22Rv1 (cell line): ENCODE results near the gene IFITM10.

ENCODE experiments used
- H3K27ac ChIP-seq: fragments of 450-650 bp; 2 replicates; pipeline ENCODE4 v1.5.1; 2017
- ZFX ChIP-seq: fragments of 450-650 bp; IDR thresholded peaks from 2 replicates; pipeline ENCODE4 v1.6.1; 2017; ENCODE audit warnings: antibody characterized with exemption, borderline replicate concordance
- TF ChIP-seq, protein P1 (sequence below): fragments of 450-650 bp; IDR thresholded peaks from 2 replicates; pipeline ENCODE4 v1.5.1; 2017; ENCODE audit warnings: mild to moderate bottlenecking

IFITM10 gene

DNA sequence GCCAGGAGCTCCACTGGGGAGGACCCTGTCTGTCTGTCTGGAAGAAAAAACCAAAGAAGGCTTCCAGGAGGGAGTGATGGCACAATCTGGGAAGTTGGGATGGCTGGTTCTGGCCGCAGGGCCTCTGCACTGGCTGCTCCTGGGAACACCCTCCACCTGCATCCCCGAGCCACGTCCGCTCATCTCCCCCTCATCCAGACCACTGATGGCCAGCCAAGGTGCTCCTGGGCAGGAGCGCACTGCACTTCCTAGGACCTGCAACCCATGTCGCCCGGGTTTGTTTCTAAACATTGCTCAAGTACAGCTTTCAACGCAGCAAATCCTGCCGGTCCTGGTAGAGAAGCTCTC is 4.9 kb upstream of the IFITM10 start:
- H3K27ac ChIP-seq: no peak overlapping the region
- no peak for TF ChIP-seq ZFX
- TF ChIP-seq, protein P1, sequence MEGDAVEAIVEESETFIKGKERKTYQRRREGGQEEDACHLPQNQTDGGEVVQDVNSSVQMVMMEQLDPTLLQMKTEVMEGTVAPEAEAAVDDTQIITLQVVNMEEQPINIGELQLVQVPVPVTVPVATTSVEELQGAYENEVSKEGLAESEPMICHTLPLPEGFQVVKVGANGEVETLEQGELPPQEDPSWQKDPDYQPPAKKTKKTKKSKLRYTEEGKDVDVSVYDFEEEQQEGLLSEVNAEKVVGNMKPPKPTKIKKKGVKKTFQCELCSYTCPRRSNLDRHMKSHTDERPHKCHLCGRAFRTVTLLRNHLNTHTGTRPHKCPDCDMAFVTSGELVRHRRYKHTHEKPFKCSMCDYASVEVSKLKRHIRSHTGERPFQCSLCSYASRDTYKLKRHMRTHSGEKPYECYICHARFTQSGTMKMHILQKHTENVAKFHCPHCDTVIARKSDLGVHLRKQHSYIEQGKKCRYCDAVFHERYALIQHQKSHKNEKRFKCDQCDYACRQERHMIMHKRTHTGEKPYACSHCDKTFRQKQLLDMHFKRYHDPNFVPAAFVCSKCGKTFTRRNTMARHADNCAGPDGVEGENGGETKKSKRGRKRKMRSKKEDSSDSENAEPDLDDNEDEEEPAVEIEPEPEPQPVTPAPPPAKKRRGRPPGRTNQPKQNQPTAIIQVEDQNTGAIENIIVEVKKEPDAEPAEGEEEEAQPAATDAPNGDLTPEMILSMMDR: no peak

DNA sequence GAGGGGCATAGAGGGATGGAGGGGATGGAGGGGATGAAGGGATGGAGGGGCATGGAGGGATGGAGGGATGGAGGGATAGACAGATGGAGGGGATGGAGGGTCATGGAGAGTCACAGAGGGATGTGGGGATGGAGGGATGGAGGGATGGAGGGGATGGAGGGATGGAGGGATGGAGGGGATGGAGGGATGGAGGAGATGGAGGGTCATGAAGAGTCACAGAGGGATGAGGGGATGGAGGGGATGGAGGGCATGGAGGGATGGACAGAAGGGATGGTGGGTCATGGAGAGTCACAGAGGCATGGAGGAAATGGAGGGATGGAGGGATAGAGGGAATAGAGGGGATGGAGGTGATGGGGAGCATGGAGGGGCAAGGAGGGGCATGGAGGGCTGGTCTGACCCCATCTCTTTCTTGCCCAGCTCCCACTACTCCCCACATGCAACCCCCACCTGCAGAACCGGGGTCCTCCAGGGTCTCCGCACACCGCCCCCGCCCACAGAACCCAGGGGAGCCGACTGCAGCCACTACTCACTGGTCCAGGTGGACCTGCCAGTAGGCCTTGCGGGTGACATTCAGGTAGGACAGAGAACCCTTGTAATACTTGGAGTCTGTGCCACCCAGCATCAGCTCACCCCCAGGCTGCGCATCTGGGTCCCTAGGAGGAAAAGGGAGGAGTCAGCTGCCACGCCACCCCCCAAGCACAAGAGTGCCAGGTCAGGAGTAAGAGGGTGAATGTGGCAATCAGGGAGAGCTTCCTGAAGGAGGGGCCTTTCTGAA is 4.2 kb upstream of the IFITM10 start:
- TF ChIP-seq ZFX: no peak
- TF ChIP-seq, protein P1: no peak
- no peak overlapping the region for H3K27ac ChIP-seq

- TF ChIP-seq, protein P1: no peak
- no peak for TF ChIP-seq ZFX
- H3K27ac ChIP-seq: no peak overlapping the region
Observed at GRCh38 chr11:1753929-1754305, 3.5 kb upstream of the IFITM10 start.

GRCh38 chr11:1753229-1753928 is 3.0 kb upstream of the IFITM10 start:
- TF ChIP-seq, protein P1: no peak
- TF ChIP-seq ZFX: no peak

GRCh38 chr11:1752907-1753228 is 2.5 kb upstream of the IFITM10 start:
- TF ChIP-seq ZFX: no peak
- TF ChIP-seq, protein P1: no peak
- H3K27ac ChIP-seq: no peak overlapping the region

More at GRCh38 chr11:1753229-1753928, 3.0 kb upstream of the IFITM10 start:
- H3K27ac ChIP-seq: no peak overlapping the region

DNA sequence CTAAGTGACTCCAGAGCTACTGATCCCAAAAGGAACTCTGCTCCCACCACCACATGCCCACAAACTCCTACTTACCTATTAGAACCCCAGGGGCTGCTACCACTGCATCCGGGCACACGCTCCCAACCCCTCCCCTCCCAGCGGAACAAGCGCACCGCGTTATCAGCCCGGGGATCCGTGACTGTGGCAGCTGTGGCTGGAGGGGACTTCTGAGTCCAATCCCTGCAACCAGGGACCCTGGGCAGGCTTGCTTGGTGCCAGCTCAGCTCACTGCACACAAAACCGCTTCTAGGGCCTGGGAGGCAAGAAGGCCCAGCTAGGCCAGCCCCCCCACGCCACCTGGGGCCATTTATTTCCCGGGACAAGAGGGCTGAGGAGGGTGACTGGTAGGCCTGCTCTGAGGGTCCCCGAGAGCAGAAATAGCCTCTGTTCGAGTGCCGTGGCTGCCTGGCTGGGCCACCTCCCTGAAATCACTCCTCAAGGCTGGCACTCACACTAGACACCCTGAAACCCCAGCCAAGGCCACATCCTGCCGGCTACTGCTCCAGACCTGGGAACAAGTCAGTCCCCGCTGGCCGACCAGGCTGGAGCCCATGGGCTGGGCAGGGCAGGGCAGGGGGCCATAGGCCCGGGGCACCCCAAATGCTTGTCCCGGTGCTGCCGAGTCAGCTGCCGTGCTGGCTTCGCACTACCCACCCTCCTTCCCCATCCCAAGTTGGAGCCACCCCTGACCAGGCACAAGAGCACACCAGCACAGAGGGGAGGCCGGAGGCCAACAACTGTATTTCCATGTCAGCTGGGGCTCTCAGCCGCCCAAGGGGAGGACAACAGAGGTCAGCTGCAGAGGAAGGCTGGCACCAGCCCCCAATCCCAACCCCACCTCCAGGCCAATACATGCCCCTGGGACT is 1.9 kb upstream of the IFITM10 start:
- TF ChIP-seq ZFX: no peak
- TF ChIP-seq, protein P1: no peak
- H3K27ac ChIP-seq: no peak overlapping the region
